SK-N-SH treated with all-trans-retinoic acid at 6 μM for 48 hours (cell line): ENCODE measurements around the gene BRI3BP.

Source experiments
- CSDC2 ChIP-seq: fragments of 250-450 bp; sonication (Bioruptor Pico); IDR thresholded peaks from 2 replicates; pipeline ENCODE4 v1.5.0; 2020; ENCODE audit warnings: mild to moderate bottlenecking, moderate library complexity
- TOX ChIP-seq: fragments of 250-450 bp; sonication (Bioruptor Pico); IDR thresholded peaks from 2 replicates; pipeline ENCODE4 v1.8.0; 2021; ENCODE audit warnings: mild to moderate bottlenecking, moderate library complexity, borderline replicate concordance
- ZFP30 ChIP-seq: fragments of 450-650 bp; formaldehyde crosslinking; IDR thresholded peaks from 2 replicates; pipeline ENCODE4 v1.5.0; 2022; ENCODE audit warnings: mild to moderate bottlenecking, moderate library complexity

GRCh38 chr12:125069616-125070015 lies 76.2 kb downstream of the BRI3BP start:
- TF ChIP-seq ZFP30 (no peak), TOX (no peak), CSDC2 (CRISPR knock-in tag) (no peak)
